RWPE2 (cell line): ENCODE results near the gene DYNLT4.

ENCODE experiments used
- ATAC-seq: fragments of 200-7000 bp; cut with Tn5 transposase; 3 replicates; pipeline ENCODE4 v1.9.1; 2021; ENCODE audit warnings: low read depth
- DNase-seq: peaks from one replicate; pipeline ENCODE4 v3.0.0-alpha.2; 2020; ENCODE audit warnings: low spot score
- H3K27ac ChIP-seq: fragments of 450-650 bp; 2 replicates; pipeline ENCODE4 v1.5.1; 2017; ENCODE audit warnings: mild to moderate bottlenecking; ENCODE audit not compliant: poor library complexity, severe bottlenecking
- H3K27me3 ChIP-seq: fragments of 250-450 bp; sonication (Bioruptor Pico); 2 replicates; pipeline ENCODE4 v1.5.1; 2021; ENCODE audit warnings: mild to moderate bottlenecking, moderate library complexity; ENCODE audit not compliant: insufficient read depth, poor library complexity, severe bottlenecking
- H3K36me3 ChIP-seq: fragments of 250-450 bp; sonication (Bioruptor Pico); 2 replicates; pipeline ENCODE4 v1.5.1; 2020; ENCODE audit warnings: low read depth, mild to moderate bottlenecking, moderate library complexity
- H3K4me1 ChIP-seq: fragments of 250-450 bp; sonication (Bioruptor Pico); 2 replicates; pipeline ENCODE4 v1.5.1; 2021; ENCODE audit warnings: mild to moderate bottlenecking, moderate library complexity; ENCODE audit not compliant: insufficient read depth, poor library complexity, severe bottlenecking
- H3K4me3 ChIP-seq: fragments of 250-450 bp; sonication (Bioruptor Pico); 2 replicates; pipeline ENCODE4 v1.5.1; 2021; ENCODE audit warnings: mild to moderate bottlenecking, moderate library complexity; ENCODE audit not compliant: severe bottlenecking
- H3K9me3 ChIP-seq: fragments of 250-450 bp; sonication (Bioruptor Pico); 2 replicates; pipeline ENCODE4 v1.5.1; 2021; ENCODE audit warnings: mild to moderate bottlenecking, moderate library complexity; ENCODE audit not compliant: severe bottlenecking
- TF ChIP-seq, protein P1 (sequence below): fragments of 450-650 bp; IDR thresholded peaks from one replicate; pipeline ENCODE4 v1.5.1; 2017; ENCODE audit warnings: mild to moderate bottlenecking, moderate library complexity; ENCODE audit not compliant: poor library complexity, severe bottlenecking

DYNLT4 gene, protein sequence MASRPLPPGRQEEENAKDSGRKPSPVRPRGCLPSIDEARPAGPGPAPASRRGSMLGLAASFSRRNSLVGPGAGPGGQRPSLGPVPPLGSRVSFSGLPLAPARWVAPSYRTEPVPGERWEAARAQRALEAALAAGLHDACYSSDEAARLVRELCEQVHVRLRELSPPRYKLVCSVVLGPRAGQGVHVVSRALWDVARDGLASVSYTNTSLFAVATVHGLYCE

GRCh38 chr1:44806704-44807363 lies at the start of gene DYNLT4:
DYNLT4 (minus strand) TSS chr1:44807351; CDS start chr1:44806668, 683 bp downstream.
- Histone ChIP-seq H3K4me1 (peaks cover 28% of the 10 kb centered on the region), H3K9me3 (no peaks in the 10 kb centered on the region), H3K27ac (peak within 1 kb of the TSS; percentile 96), H3K27me3 (no peaks in the 10 kb centered on the region), H3K4me3 (no peak within 1 kb of the TSS), H3K36me3 (peaks cover 45% of the 10 kb centered on the region)
- TF ChIP-seq, protein P1, sequence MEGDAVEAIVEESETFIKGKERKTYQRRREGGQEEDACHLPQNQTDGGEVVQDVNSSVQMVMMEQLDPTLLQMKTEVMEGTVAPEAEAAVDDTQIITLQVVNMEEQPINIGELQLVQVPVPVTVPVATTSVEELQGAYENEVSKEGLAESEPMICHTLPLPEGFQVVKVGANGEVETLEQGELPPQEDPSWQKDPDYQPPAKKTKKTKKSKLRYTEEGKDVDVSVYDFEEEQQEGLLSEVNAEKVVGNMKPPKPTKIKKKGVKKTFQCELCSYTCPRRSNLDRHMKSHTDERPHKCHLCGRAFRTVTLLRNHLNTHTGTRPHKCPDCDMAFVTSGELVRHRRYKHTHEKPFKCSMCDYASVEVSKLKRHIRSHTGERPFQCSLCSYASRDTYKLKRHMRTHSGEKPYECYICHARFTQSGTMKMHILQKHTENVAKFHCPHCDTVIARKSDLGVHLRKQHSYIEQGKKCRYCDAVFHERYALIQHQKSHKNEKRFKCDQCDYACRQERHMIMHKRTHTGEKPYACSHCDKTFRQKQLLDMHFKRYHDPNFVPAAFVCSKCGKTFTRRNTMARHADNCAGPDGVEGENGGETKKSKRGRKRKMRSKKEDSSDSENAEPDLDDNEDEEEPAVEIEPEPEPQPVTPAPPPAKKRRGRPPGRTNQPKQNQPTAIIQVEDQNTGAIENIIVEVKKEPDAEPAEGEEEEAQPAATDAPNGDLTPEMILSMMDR, result no peak
- ATAC-seq (peak; percentile 18), DNase-seq (no peak)

GRCh38 chr1:44855742-44856141 lies 48.6 kb upstream of the DYNLT4 start:
- no peak for DNase-seq
- Histone ChIP-seq H3K27me3 (no peaks in the 10 kb centered on the region), H3K9me3 (no peaks in the 10 kb centered on the region), H3K4me1 (no peaks in the 10 kb centered on the region), H3K36me3 (peaks cover 3% of the 10 kb centered on the region; the same call in 1 of the 2 replicates), H3K4me3 (no peak overlapping the region), H3K27ac (no peak overlapping the region)
- peak; percentile 52; the same call in 1 of the 3 replicates for ATAC-seq
- TF ChIP-seq, protein P1, result no peak

GRCh38 chr1:44854970-44855369 lies 47.8 kb upstream of the DYNLT4 start:
- DNase-seq, result no peak
- Histone ChIP-seq H3K27me3 (no peaks in the 10 kb centered on the region), H3K27ac (no peak overlapping the region), H3K9me3 (no peaks in the 10 kb centered on the region), H3K4me1 (no peaks in the 10 kb centered on the region), H3K4me3 (no peak overlapping the region), H3K36me3 (peaks cover 3% of the 10 kb centered on the region; the same call in 1 of the 2 replicates)
- TF ChIP-seq, protein P1, result no peak
- no peak for ATAC-seq

- no peak overlapping the region for H3K27ac ChIP-seq
- no peak for DNase-seq
- no peak for ATAC-seq
- TF ChIP-seq, protein P1, result no peak
- no peaks in the 10 kb centered on the region for H3K9me3 ChIP-seq
- no peak overlapping the region for H3K4me3 ChIP-seq
- H3K36me3 ChIP-seq, result peaks cover 3% of the 10 kb centered on the region; the same call in 1 of the 2 replicates
- no peaks in the 10 kb centered on the region for H3K27me3 ChIP-seq
- H3K4me1 ChIP-seq, result no peaks in the 10 kb centered on the region
These were observed 46.0 kb upstream of the DYNLT4 start for GRCh38 chr1:44853201-44853600.

DNA sequence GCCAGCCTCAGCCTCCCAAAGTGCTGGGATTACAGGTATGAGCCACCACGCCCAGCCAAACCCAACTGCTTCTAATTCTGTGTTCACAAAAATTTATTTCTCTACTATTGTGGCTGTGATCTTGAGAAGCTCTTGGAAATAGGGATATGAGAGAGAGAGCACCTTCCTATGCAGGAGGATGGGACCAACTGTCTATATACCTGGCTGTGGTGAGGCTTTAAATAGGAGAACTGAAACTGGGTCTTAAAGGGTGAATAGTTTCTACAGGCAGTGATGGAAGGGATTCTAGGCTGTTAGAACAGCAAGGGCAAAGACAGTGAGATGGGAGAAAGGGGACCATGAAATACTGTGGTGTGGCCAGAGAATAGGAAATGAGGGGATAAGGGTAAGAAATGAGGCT lies 44.2 kb upstream of the DYNLT4 start:
- H3K4me1 ChIP-seq, result no peaks in the 10 kb centered on the region
- H3K4me3 ChIP-seq, result no peak overlapping the region
- DNase-seq, result no peak
- no peak overlapping the region for H3K27ac ChIP-seq
- H3K27me3 ChIP-seq, result no peaks in the 10 kb centered on the region
- TF ChIP-seq, protein P1, result no peak
- no peaks in the 10 kb centered on the region for H3K9me3 ChIP-seq
- H3K36me3 ChIP-seq, result no peaks in the 10 kb centered on the region
- no peak for ATAC-seq
